ENCODE results near the gene SLC4A1AP.
"Not testable (repeated sequence)": the region's sequence is repeated elsewhere in the genome, so short reads cannot be mapped to it uniquely, and the experiment has no call there.

SLC4A1AP gene

DNA sequence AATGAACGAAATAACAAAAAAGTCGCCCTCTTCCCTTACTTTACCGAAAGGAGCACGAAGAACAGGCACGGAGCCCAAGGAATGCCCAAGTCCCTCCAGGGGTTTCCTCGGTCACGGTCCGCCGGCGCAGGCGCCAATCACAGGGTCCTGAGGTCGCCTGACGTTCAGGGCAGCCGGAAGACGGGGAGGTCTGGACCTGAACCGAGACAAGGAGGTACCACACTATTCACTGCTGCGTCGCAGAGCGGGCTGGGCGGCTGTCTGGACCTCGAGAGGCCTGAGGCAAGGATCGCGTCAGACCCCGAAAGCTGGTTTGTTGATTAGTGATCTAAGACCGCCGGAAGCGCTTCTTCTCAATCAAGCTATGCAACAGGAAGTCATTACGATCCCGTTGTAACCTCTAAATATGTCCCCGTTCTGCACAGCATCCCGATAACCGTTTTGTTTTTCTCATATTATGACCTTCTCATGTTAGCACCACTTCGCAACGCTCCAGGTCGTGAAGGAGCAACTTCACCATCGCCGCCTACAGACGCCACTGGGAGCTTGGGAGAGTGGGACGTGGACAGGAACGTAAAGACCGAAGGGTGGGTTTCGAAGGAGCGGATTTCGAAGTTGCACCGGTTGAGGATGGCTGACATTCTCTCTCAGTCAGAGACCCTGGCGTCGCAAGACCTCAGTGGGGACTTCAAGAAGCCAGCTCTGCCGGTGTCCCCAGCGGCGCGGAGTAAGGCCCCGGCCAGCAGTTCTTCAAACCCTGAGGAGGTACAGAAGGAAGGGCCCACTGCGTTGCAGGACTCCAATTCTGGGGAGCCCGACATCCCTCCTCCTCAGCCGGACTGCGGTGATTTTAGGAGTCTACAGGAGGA is at the start of gene SLC4A1AP, which contains the start of gene SUPT7L:
Gene SLC4A1AP, plus strand, starts transcription at position 605 of the 869 bp plus-strand sequence. Its CDS starts 26 bp downstream, at position 631.
Gene SUPT7L, minus strand, starts transcription at position 330 of the 869 bp plus-strand sequence. CDS start 1,422 bp downstream, outside the sequence.
- DNase-seq = peak; percentile 77

GRCh38 chr2:27613985-27614384 is 49.7 kb upstream of the SLC4A1AP start:
- no peak for DNase-seq

DNA sequence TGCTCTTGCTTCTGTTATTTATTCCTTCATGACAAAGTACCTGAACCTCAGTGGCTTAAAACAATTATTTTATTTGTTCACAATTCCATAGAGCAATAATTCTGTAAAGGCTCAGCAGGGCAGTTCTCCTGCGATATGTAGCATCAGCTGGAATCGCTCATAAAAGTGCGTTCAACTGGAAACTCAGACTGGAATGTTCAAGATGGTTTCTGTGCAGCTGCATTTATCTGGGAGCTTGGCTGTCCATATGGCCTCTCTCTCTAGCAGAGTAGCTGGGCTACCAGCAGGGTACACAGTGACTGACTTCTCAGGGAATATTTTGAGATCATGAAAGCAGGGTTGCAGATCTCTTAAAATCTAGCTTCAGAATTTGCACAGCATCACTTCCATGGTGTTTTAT is 48.4 kb upstream of the SLC4A1AP start:
- DNase-seq = no peak

DNA sequence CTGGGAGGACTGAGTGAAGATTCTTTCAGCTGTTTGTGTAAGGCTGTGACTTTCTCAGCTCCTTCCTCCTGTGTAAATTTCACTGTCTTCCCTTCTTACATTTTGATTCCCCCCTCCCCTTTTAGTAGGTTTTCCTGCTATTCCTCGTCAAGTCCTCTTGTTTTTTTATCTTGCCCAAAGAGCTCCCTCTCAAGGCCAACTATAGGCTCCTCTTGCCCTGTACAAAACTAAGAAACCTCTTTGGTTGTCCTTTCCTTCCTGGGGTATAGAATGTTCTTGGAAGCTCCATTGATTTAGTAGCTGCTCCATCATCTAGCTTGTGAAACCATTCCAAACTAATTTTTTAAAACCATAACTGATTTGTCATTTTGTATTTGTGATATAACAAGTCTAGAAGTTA is 42.2 kb upstream of the SLC4A1AP start:
- DNase-seq = no peak

DNA sequence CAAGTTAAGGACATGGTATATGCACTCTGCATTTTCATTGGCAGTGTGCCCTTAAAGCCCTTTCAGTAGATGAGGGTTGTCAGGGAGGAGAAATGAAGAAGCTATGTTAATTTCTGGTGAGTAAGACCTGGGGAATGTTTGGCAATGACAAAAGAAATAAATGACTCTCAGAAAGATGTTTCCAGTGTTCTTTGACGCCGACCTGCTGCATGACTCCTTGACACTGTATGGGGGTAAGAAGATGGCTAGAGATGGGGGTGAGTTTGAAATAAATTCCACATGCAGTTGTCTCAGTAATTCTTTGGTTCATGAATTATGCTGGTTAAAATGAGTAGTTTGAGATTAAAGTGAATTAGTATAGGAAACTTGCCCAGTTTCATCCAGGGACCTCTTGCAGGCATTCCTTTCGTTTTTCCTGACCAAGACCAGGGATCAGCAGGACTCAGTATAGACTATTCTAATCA is 40.7 kb upstream of the SLC4A1AP start:
- no peak for DNase-seq

GRCh38 chr2:27624943-27625342 is 38.7 kb upstream of the SLC4A1AP start:
- DNase-seq = no peak

DNA sequence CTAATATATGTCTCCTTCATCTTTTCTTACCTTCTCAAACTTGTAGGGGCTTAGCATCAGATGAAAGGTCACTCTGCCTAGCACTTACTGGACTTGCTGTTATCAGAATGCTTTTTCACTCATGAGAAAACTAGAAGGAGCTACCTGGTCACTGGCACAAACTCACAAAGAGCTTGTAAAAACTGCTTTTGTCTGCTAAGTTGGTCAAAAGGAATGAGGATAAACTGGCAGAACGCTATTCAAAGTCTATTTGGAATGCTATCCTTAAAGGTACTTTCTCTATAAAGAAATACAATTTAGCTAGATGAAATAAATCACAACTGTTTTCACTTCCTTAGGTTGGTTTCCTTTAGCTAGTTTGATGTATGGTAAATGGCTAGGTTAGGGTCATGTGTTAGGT is 37.4 kb upstream of the SLC4A1AP start:
- not testable (repeated sequence) for DNase-seq

DNA sequence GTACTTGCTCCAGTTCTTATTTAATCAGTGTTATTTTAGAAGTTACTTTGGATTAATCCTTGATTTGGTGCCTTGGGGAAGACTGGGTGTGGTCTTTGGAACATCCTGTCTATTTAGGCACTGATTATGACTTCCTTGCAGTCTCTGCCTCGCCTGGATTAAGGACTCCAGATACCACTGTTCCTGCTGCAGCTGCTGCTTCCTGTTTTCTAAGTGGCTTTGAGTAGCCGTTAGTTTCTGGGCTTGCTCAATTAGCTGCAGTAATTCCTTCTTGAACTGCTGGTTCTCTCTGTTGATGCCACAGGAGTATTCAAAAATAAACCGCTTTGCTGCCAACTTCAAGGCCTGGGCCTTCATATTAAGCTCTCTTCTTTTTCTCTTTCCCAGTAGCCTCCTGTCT is 36.8 kb upstream of the SLC4A1AP start:
- DNase-seq = not testable (repeated sequence)

GRCh38 chr2:27627963-27628766 is 35.5 kb upstream of the SLC4A1AP start:
- DNase-seq = peak; percentile 4

GRCh38 chr2:27628767-27629709 is 34.7 kb upstream of the SLC4A1AP start, which contains the start of the genes CCDC121 and GPN1:
Gene CCDC121 (minus strand): TSS chr2:27629012. CDS start chr2:27627799, 1,213 bp downstream.
Gene GPN1 (plus strand): TSS chr2:27629050. CDS start chr2:27629059, 9 bp downstream.
- peak; percentile 96 for DNase-seq

DNA sequence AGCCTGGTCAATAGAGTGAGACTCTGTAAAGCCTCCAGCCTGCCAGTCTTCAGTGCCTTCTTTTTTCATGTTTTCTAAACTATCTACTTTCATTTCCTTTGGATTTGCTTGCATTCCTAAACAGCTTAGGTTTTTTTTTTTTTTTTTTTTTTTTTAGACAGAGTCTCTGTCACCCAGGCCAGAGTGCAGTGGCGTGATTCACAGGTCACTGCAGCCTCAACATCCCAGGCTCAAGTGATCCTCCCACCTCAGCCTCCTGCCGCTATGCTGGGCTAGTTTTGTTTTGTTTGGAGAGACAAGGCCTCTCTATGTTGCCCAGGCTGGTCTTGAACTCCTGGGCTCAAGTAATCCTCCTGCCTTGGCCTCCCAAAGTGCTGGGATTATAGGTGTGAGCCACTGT is 33.4 kb upstream of the SLC4A1AP start:
- not testable (repeated sequence) for DNase-seq

- DNase-seq = no peak
These were observed 29.4 kb upstream of the SLC4A1AP start for GRCh38 chr2:27634291-27634690.

- no peak for DNase-seq
These were observed 26.9 kb upstream of the SLC4A1AP start for GRCh38 chr2:27636766-27637165.

GRCh38 chr2:27638037-27638637 is 25.6 kb upstream of the SLC4A1AP start:
- DNase-seq = no peak

- no peak for DNase-seq
These were observed 25.0 kb upstream of the SLC4A1AP start for GRCh38 chr2:27638709-27639108.

GRCh38 chr2:27640722-27641245 is 22.9 kb upstream of the SLC4A1AP start:
- no peak for DNase-seq

- DNase-seq = no peak
These were observed 18.5 kb upstream of the SLC4A1AP start for GRCh38 chr2:27645197-27645596.

DNA sequence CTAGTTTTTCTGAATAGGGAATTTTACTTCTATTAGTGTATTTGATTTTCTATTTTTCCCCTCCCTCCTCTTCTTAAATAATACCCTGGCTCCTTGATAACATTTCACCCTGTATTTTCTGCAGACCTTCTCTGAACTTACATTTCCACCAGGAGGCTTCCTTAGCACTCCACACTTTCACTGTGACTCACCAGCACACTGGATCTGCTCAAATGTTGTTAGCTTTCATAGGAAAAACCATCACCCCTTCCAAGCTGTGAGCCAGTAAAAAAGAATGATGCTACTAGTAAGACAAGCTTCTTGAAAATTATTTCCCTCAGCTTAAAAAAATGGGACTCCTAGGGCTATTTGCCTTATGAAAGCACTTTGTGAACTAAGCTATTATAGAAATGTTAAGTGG is 16.4 kb upstream of the SLC4A1AP start:
- no peak for DNase-seq

- DNase-seq = no peak
These were observed 16.0 kb upstream of the SLC4A1AP start for GRCh38 chr2:27647737-27648136.

DNA sequence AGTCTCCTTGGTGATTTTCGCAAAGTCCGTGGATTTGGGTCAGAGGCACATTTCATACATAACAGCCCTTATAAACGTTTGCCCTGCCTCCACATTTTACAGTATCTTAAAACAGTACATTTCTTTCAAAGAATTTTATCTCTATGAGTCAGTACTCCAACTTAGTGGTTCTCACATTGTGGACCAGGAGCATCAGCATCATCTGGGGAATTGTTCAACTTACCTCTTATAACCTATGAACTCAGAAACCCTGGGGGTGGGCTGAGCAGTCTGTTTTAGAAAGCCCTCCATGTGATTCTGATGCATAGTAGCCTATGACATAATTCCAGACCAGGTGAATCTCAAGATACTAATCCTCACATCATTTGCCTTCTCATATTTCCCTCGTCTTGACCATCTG is 12.6 kb upstream of the SLC4A1AP start:
- DNase-seq = no peak

DNA sequence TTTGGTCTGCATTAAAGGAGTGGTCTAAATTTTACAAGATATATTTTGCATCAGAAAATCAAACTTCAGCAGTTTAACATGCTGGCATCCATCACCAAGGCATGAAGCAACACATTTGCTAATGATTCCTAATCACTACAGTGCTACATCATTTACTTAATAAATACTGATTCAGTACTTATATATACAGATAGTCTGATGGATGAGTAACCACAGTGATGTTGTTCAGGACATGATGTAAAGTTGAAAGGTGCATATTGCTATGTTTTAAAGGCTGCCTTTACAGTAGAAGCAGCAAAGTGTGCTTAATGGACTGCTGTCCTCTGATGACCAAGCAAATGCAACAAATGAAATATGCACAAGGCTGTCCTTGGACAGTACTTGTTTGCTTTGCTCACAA is 11.3 kb upstream of the SLC4A1AP start:
- no peak for DNase-seq

- no peak for DNase-seq
These were observed 10.9 kb upstream of the SLC4A1AP start for GRCh38 chr2:27652790-27653189.
